Upper lobe of left lung (tissue), 4 donors: ENCODE data around the gene TMEM256.

ENCODE experiments used
- CTCF ChIP-seq, 6 experiments: fragments of 450-650 bp in 4 of 6; fragments of 200-600 bp in 2 of 6; sonication (generic) in 2 of 6; IDR thresholded peaks; one replicate each; pipeline ENCODE4 v1.5.1; 2016 to 2019; ENCODE audit warnings: antibody characterized with exemption in 6 of 6
- POLR2A ChIP-seq, 4 donors: fragments of 450-650 bp; IDR thresholded peaks; one replicate each; pipeline ENCODE4 v1.5.1; 2016 to 2017; ENCODE audit warnings: antibody characterized with exemption in 4 of 4, mild to moderate bottlenecking in 2 of 4
- POLR2AphosphoS5 ChIP-seq, 2 donors: sonication (generic); formaldehyde crosslinking; IDR thresholded peaks; one replicate each; pipeline ENCODE4 v1.5.1; 2017; ENCODE audit warnings: antibody characterized with exemption in 2 of 2

- no peak for TF ChIP-seq POLR2A (IDR thresholded peaks at IDR 0.05)
- no peak for TF ChIP-seq POLR2AphosphoS5 (IDR thresholded peaks at IDR 0.05)
- no peak for TF ChIP-seq CTCF (IDR thresholded peaks at IDR 0.05)
Observed at GRCh38 chr17:7426203-7426863, 22.4 kb upstream of the TMEM256 start.
